ENCODE results near the gene IFNLR1.

IFNLR1 gene

GRCh38 chr1:24136956-24137539, 50.0 kb downstream of the IFNLR1 start:
- no peak for DNase-seq
- in situ Hi-C loops (cut with MboI; ENCODE audit: low pct_unique_long_range_greater_than_20kb, low sequenced_read_pairs), result no loop called here

- no peak for DNase-seq
- in situ Hi-C loops (cut with MboI; ENCODE audit: low pct_unique_long_range_greater_than_20kb, low sequenced_read_pairs), result no loop called here
These were observed 52.7 kb downstream of the IFNLR1 start for GRCh38 chr1:24134376-24134775.

GRCh38 chr1:24133819-24134218, 53.3 kb downstream of the IFNLR1 start:
- in situ Hi-C loops (cut with MboI; ENCODE audit: low pct_unique_long_range_greater_than_20kb, low sequenced_read_pairs), result no loop called here
- no peak for DNase-seq

GRCh38 chr1:24130385-24130784, 56.7 kb downstream of the IFNLR1 start:
- no peak for DNase-seq
- in situ Hi-C loops (cut with MboI; ENCODE audit: low pct_unique_long_range_greater_than_20kb, low sequenced_read_pairs), result no loop called here

DNA sequence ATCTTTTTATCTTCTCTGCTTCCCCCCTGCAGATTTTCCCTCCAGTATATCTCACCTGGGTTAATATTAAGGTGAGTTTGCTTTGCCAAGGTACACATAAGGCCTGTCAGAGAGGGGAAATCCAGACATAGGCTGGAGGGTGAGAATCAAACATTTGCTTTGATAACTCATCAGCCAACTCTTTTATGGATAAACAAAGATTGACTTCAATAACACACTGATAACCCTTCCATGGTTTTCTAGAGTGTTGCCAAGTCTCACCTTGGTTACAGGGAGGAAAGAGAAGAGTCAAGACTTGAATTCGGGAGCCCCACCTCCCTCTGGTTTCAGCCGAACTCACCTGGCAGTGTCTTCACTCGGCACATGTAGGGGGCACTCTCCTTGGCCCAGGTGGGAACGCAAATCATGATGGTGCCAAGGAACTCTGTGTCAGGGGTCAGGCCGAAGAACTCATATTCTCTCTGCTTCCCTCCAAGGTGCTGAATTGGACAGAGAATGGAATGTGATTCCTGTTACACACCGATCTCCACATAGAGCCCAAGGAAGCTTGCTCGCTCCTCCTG, 59.2 kb downstream of the IFNLR1 start:
- in situ Hi-C loops (cut with MboI; ENCODE audit: low pct_unique_long_range_greater_than_20kb, low sequenced_read_pairs), result loop anchor here (10.0 kb wide), 1 partner anchor 57 kb away; the partner anchor contains the start of gene IFNLR1
- DNase-seq, result no peak

DNA sequence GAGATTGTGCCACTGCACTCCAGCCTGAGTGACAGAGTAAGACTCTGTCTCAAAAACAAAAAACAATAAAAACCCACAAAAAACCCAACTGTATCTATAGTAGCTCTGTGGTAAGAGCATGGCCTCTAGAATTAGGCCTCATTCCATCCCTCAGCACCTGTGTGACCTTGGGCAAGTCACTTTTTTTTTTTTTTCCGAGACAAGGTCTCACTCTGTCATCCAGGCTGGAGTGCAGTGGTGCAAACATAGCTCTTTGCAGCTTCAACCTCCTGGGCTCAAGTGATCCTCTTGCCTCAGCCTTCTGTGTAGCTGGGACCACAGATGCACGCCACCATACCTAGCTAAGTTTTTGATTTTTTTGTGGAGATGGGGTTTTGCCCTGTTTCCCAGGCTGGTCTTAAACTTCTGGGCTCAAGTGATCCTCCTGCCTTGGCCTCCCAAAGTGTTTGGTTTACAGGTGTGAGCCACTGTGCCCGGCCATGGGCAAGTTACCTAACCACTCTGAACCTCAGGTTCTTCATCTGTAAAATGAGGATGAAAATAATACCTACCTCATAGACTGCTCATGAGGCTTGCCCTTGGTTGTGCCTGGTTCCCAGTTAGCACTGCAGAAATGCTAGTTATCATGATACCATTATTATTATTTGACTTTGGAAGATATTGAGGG, 59.8 kb downstream of the IFNLR1 start:
- DNase-seq, result no peak
- in situ Hi-C loops (cut with MboI; ENCODE audit: low pct_unique_long_range_greater_than_20kb, low sequenced_read_pairs), result loop anchor here (10.0 kb wide), 1 partner anchor 58 kb away; the partner anchor contains the start of gene IFNLR1

DNA sequence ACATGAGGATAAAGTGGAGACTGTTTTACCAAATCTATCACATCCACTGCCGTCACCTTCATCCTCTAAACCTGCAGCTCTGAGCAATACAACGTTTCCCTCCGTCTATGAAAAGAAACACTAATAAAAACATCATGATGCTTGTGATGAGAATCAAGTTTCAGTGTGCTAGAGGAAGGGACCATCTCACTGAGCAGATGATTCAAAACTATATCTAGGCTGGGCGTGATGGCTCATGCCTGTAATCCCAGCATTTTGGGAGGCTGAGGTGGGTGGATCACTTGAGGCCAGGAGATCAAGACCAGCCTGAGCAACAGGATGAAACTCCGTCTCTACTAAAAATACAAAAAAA, 60.4 kb downstream of the IFNLR1 start:
- in situ Hi-C loops (cut with MboI; ENCODE audit: low pct_unique_long_range_greater_than_20kb, low sequenced_read_pairs), result loop anchor here (10.0 kb wide), 1 partner anchor 58 kb away; the partner anchor contains the start of gene IFNLR1
- no peak for DNase-seq

- no peak for DNase-seq
- in situ Hi-C loops (cut with MboI; ENCODE audit: low pct_unique_long_range_greater_than_20kb, low sequenced_read_pairs), result loop anchor here (10.0 kb wide), 1 partner anchor 59 kb away; the partner anchor contains the start of gene IFNLR1
These were observed 60.9 kb downstream of the IFNLR1 start for GRCh38 chr1:24126018-24126671.

- in situ Hi-C loops (cut with MboI; ENCODE audit: low pct_unique_long_range_greater_than_20kb, low sequenced_read_pairs), result loop anchor here (10.0 kb wide), 1 partner anchor 59 kb away; the partner anchor contains the start of gene IFNLR1
- DNase-seq, result no peak
These were observed 61.6 kb downstream of the IFNLR1 start for GRCh38 chr1:24125456-24125855.

DNA sequence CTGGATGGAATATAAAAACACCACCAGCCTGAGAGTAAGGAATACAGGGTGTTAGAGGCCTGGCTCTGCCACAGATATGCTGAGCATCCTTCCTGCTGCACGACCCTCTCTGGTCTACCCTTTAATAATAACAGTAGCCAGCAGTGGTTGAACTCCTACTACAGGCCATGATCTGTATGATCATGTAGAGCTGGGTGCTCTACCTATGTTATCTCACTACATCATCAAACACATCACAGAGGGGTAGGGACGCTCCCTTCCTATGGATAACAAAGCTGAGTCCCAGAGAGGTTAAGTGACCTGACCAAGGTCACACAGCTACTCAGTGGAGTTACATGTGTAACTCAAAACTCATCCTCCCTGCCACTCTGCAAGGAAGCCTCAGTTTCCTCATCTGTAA, 62.1 kb downstream of the IFNLR1 start:
- no peak for DNase-seq
- in situ Hi-C loops (cut with MboI; ENCODE audit: low pct_unique_long_range_greater_than_20kb, low sequenced_read_pairs), result loop anchor here (10.0 kb wide), 1 partner anchor 60 kb away; the partner anchor contains the start of gene IFNLR1

DNA sequence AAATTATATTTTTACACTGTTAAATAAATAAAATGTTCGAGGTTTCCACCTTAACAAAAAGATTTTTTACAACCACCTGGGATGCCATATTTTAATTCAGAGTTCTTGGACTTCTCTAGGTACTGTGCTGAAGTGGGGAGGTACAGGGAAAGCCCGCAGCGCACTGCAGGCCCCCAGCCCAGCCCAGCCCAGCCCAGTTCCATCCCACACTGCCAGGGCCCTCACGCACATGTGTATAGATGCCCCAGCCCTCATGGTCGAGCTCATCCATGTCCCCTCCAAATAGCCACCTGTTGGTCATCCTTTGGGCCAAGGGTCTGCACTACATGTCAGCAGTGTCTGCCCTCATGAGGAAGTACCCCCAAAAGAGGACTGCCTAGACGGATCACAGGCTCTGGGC, 63.5 kb downstream of the IFNLR1 start:
- DNase-seq, result no peak
- in situ Hi-C loops (cut with MboI; ENCODE audit: low pct_unique_long_range_greater_than_20kb, low sequenced_read_pairs), result loop anchor here (10.0 kb wide), 1 partner anchor 61 kb away; the partner anchor contains the start of gene IFNLR1

DNA sequence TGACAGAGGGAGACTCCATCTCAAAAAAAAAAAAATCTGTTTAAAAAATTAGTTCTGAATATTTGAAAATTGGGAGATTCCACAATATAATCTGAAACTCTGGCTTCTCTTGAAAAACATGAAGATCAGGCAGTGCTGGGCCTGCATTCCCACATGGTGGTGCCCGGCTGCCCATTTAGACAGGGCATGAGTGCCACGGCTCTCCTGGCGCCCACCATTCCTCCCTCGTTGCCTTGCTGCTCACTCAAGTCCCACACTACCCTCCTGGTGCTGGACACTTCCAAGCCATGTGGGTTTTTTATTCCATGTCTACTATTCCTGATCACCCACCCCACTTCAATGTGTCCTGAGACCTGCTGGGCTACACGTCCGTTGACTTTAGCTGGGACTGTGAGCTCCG, 64.3 kb downstream of the IFNLR1 start:
- in situ Hi-C loops (cut with MboI; ENCODE audit: low pct_unique_long_range_greater_than_20kb, low sequenced_read_pairs), result loop anchor here (10.0 kb wide), 1 partner anchor 62 kb away; the partner anchor contains the start of gene IFNLR1
- DNase-seq, result no peak

GRCh38 chr1:24121406-24121805, 65.7 kb downstream of the IFNLR1 start:
- no peak for DNase-seq
- in situ Hi-C loops (cut with MboI; ENCODE audit: low pct_unique_long_range_greater_than_20kb, low sequenced_read_pairs), result loop anchor here (10.0 kb wide), 1 partner anchor 63 kb away; the partner anchor contains the start of gene IFNLR1

GRCh38 chr1:24120965-24121364, 66.1 kb downstream of the IFNLR1 start:
- DNase-seq, result no peak
- in situ Hi-C loops (cut with MboI; ENCODE audit: low pct_unique_long_range_greater_than_20kb, low sequenced_read_pairs), result loop anchor here (10.0 kb wide), 1 partner anchor 64 kb away; the partner anchor contains the start of gene IFNLR1

- in situ Hi-C loops (cut with MboI; ENCODE audit: low pct_unique_long_range_greater_than_20kb, low sequenced_read_pairs), result loop anchor here (10.0 kb wide), 1 partner anchor 65 kb away; the partner anchor contains the start of gene IFNLR1
- no peak for DNase-seq
These were observed 67.0 kb downstream of the IFNLR1 start for GRCh38 chr1:24119859-24120756.

DNA sequence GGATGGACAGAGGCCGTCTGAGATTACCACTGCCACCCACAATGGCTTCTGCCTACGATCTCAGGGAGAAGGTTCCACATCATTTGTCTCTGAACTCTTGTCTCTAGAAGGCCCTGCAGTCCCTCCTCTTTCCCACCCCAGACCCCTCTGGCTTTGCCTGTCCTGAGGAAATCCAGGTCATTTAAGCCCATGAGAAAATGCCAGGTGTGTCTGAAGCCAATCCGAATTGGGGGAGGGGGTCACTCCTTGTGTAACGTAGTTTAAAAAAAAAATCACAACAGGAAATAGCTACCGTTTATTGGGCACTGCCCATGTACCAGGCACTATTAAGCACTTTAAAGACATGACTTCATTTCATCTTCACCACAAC, 67.6 kb downstream of the IFNLR1 start:
- in situ Hi-C loops (cut with MboI; ENCODE audit: low pct_unique_long_range_greater_than_20kb, low sequenced_read_pairs), result no loop called here
- DNase-seq, result no peak

DNA sequence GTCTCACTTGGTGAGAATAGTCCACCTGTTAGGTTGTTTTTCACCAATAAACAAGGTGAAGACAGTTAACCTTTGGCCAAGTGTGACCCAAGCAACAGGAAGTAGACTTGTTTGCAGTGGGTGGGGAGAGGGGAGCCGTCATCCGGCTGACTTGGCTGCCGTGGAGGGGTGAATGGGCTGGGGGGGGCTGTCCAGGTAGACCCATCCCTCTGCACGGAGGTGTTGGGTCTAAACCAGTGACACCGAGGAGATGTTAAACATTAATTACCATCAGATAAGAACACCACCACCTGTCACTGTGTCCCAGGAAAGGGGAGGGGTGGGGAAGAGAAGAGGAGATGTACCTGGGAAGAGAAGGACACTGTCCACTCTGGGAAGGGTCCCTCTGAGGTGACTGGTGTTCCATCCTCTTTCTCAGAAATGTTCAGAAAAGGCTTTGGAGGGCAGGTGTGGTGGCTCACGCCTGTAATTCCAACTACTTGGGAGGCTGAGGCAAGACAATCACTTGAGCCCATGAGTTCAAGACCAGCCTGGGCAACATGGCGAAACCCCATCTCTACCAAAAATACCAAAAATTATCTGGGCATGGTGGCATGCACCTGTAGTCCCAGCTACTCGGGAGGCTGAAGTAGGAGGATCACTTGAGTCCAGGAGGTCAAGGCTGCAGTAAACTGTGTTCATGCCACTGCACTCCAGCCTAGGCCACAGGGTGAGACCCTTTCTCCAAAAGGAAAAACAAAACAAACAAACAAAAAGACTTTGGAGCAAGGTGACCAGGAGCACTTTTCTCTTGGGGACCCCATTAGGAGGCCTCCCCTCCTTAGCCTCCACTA, 68.5 kb downstream of the IFNLR1 start:
- no peak for DNase-seq
- in situ Hi-C loops (cut with MboI; ENCODE audit: low pct_unique_long_range_greater_than_20kb, low sequenced_read_pairs), result no loop called here
